BLaER1 (cell line): ENCODE measurements around the gene POU2F3.

Experiments used
- H3K27ac ChIP-seq: shearing (Covaris generic); formaldehyde crosslinking; 2 replicates; pipeline ENCODE4 v1.8.1; 2022
- H3K27me3 ChIP-seq: shearing (Covaris generic); formaldehyde crosslinking; 2 replicates; pipeline ENCODE4 v1.8.1; 2022
- H3K36me3 ChIP-seq: shearing (Covaris generic); formaldehyde crosslinking; 2 replicates; pipeline ENCODE4 v1.8.1; 2022
- H3K4me1 ChIP-seq: shearing (Covaris generic); formaldehyde crosslinking; 2 replicates; pipeline ENCODE4 v1.8.1; 2022
- H3K4me2 ChIP-seq: shearing (Covaris generic); formaldehyde crosslinking; 2 replicates; pipeline ENCODE4 v1.8.1; 2022
- H3K4me3 ChIP-seq: shearing (Covaris generic); formaldehyde crosslinking; 2 replicates; pipeline ENCODE4 v1.8.1; 2022
- H3K9ac ChIP-seq: shearing (Covaris generic); formaldehyde crosslinking; 2 replicates; pipeline ENCODE4 v1.8.1; 2022
- H3K9me3 ChIP-seq: shearing (Covaris generic); formaldehyde crosslinking; 2 replicates; pipeline ENCODE4 v1.8.1; 2022
- H4K20me1 ChIP-seq: shearing (Covaris generic); formaldehyde crosslinking; 2 replicates; pipeline ENCODE4 v1.8.1; 2022
- Cebpa-rat ChIP-seq: shearing (Covaris generic); IDR thresholded peaks from 2 replicates; pipeline ENCODE4 v1.8.1; 2022

POU2F3 gene

GRCh38 chr11:120335556-120335907, 95.6 kb downstream of the POU2F3 start:
- peaks cover 41% of the 10 kb centered on the region for H3K27me3 ChIP-seq
- H3K4me2 ChIP-seq, result peak overlapping the region; percentile 86
- no peaks in the 10 kb centered on the region for H3K9me3 ChIP-seq
- peaks cover 35% of the 10 kb centered on the region for H3K4me1 ChIP-seq
- H4K20me1 ChIP-seq, result peaks cover 81% of the 10 kb centered on the region
- H3K4me3 ChIP-seq, result peak overlapping the region; percentile 90
- peaks cover 27% of the 10 kb centered on the region for H3K36me3 ChIP-seq
- no peak for TF ChIP-seq Cebpa-rat
- H3K9ac ChIP-seq, result peak overlapping the region; percentile 87
- H3K27ac ChIP-seq, result peak overlapping the region; percentile 86

GRCh38 chr11:120335908-120336640, 96.1 kb downstream of the POU2F3 start, which contains the start of gene ARHGEF12:
ARHGEF12 (plus strand) TSS chr11:120336413; CDS start chr11:120337244, 831 bp downstream.
- Histone ChIP-seq H3K4me1 (peaks cover 34% of the 10 kb centered on the region), H4K20me1 (peaks cover 81% of the 10 kb centered on the region), H3K4me2 (peak within 1 kb of the TSS; percentile 86), H3K27ac (peak within 1 kb of the TSS; percentile 86), H3K36me3 (peaks cover 21% of the 10 kb centered on the region), H3K4me3 (peak within 1 kb of the TSS; percentile 90), H3K9ac (peak within 1 kb of the TSS; percentile 87), H3K27me3 (peaks cover 46% of the 10 kb centered on the region), H3K9me3 (no peaks in the 10 kb centered on the region)
- TF ChIP-seq Cebpa-rat, result no peak

DNA sequence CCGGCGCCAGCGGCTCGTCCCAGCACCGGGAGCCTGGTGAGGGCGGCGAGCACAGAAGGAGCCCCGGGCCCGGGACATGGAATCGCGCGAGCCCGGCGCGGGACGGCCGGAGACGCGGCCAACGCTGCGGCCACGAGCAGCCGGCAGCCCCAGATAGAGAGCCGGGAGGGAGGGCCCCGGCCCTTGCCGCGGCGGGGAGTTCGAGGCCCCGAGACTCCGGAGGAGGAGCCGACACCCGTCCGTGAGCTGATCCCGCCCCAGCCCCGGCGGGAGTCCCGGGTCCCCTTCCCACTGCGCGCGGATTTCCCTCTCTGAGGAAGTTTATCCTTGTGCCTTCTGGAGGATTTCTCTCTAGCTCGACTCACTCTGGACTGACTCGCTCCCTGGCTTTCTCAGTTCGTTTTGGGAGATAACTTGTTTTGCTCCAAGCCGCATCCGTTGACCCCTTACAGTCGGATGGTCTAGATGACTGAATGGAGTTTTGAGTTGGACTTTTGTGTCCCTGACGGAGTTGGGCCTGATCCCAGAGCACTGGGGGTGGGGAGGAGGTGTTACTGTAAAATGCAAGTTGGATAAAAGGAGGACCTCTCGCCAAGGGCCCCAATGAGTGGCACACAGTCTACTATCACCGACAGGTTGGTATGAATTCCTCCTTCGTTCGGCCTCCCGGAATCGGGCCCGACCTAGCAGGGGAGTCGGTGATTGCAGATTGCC, 96.9 kb downstream of the POU2F3 start:
- Histone ChIP-seq H3K4me3 (peak overlapping the region; percentile 90), H3K4me2 (peak overlapping the region; percentile 86), H3K27ac (peak overlapping the region; percentile 86), H3K9ac (peak overlapping the region; percentile 87), H4K20me1 (peaks cover 81% of the 10 kb centered on the region), H3K27me3 (peaks cover 54% of the 10 kb centered on the region), H3K36me3 (peaks cover 14% of the 10 kb centered on the region; the same call in 1 of the 2 replicates), H3K9me3 (peaks cover under 1% of the 10 kb centered on the region; the same call in 1 of the 2 replicates), H3K4me1 (peaks cover 34% of the 10 kb centered on the region)
- no peak for TF ChIP-seq Cebpa-rat

- H3K9ac ChIP-seq, result peak overlapping the region; percentile 87
- H3K27ac ChIP-seq, result no peak overlapping the region
- H3K36me3 ChIP-seq, result 0 out of 2 replicates have a peak, but pooled peaks cover 7% of the 10 kb centered on the region
- H3K27me3 ChIP-seq, result peaks cover 61% of the 10 kb centered on the region
- H3K4me1 ChIP-seq, result peaks cover 34% of the 10 kb centered on the region
- peaks cover 81% of the 10 kb centered on the region for H4K20me1 ChIP-seq
- H3K4me2 ChIP-seq, result peak overlapping the region; percentile 86
- H3K4me3 ChIP-seq, result peak overlapping the region; percentile 90
- TF ChIP-seq Cebpa-rat, result no peak
- H3K9me3 ChIP-seq, result peaks cover 8% of the 10 kb centered on the region
Observed at GRCh38 chr11:120337355-120338106, 97.6 kb downstream of the POU2F3 start.

GRCh38 chr11:120338107-120338933, 98.4 kb downstream of the POU2F3 start:
- H3K4me1 ChIP-seq, result peaks cover 34% of the 10 kb centered on the region
- peaks cover 68% of the 10 kb centered on the region for H3K27me3 ChIP-seq
- H3K4me3 ChIP-seq, result peak overlapping the region; percentile 90; the same call in 1 of the 2 replicates
- H3K27ac ChIP-seq, result no peak overlapping the region
- peaks cover 81% of the 10 kb centered on the region for H4K20me1 ChIP-seq
- H3K9me3 ChIP-seq, result peaks cover 12% of the 10 kb centered on the region
- TF ChIP-seq Cebpa-rat, result no peak
- H3K9ac ChIP-seq, result no peak overlapping the region
- H3K36me3 ChIP-seq, result no peaks in the 10 kb centered on the region
- H3K4me2 ChIP-seq, result peak overlapping the region; percentile 86

GRCh38 chr11:120339394-120339890, 99.5 kb downstream of the POU2F3 start:
- Histone ChIP-seq H3K4me2 (no peak overlapping the region), H3K27ac (no peak overlapping the region), H3K4me3 (no peak overlapping the region), H3K9me3 (peaks cover 12% of the 10 kb centered on the region), H4K20me1 (peaks cover 81% of the 10 kb centered on the region), H3K4me1 (peaks cover 44% of the 10 kb centered on the region), H3K9ac (no peak overlapping the region), H3K36me3 (no peaks in the 10 kb centered on the region), H3K27me3 (peaks cover 75% of the 10 kb centered on the region)
- TF ChIP-seq Cebpa-rat, result no peak

- TF ChIP-seq Cebpa-rat, result no peak
- Histone ChIP-seq H3K4me3 (no peak overlapping the region), H3K27me3 (peaks cover 83% of the 10 kb centered on the region), H4K20me1 (peaks cover 92% of the 10 kb centered on the region), H3K9ac (no peak overlapping the region), H3K4me1 (peaks cover 48% of the 10 kb centered on the region), H3K36me3 (no peaks in the 10 kb centered on the region), H3K9me3 (peaks cover 12% of the 10 kb centered on the region), H3K4me2 (no peak overlapping the region), H3K27ac (no peak overlapping the region)
Observed at GRCh38 chr11:120340529-120340928, 100.6 kb downstream of the POU2F3 start.

DNA sequence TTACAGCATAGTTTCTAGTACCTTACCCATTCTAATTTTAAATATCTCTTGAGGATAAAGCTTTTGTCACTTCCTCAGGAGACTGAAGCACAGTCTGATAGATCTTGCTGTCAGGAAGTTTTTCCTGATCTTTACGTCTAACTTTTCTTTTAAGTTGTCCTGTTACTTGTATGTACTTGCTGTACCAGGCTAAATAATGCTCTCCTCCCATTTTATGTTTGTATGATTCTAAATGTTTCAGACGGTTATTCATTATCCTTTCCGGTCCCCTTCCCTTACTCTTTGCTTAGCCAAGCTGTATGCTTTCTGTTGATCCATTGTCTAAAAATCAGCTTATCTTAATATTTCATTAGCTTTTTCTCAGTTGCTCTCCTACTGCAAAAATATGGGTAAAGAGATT, 102.3 kb downstream of the POU2F3 start:
- H3K4me1 ChIP-seq, result peaks cover 48% of the 10 kb centered on the region
- no peak overlapping the region for H3K4me2 ChIP-seq
- no peak overlapping the region for H3K4me3 ChIP-seq
- peaks cover 100% of the 10 kb centered on the region for H4K20me1 ChIP-seq
- H3K27ac ChIP-seq, result no peak overlapping the region
- no peak overlapping the region for H3K9ac ChIP-seq
- TF ChIP-seq Cebpa-rat, result no peak
- no peaks in the 10 kb centered on the region for H3K36me3 ChIP-seq
- H3K9me3 ChIP-seq, result peaks cover 12% of the 10 kb centered on the region
- H3K27me3 ChIP-seq, result peaks cover 87% of the 10 kb centered on the region

GRCh38 chr11:120342678-120343077, 102.7 kb downstream of the POU2F3 start:
- no peak for TF ChIP-seq Cebpa-rat
- H3K27me3 ChIP-seq, result peaks cover 82% of the 10 kb centered on the region
- H3K36me3 ChIP-seq, result no peaks in the 10 kb centered on the region
- H3K4me1 ChIP-seq, result peaks cover 44% of the 10 kb centered on the region
- H3K4me3 ChIP-seq, result no peak overlapping the region
- H3K9ac ChIP-seq, result no peak overlapping the region
- H4K20me1 ChIP-seq, result peaks cover 100% of the 10 kb centered on the region
- H3K27ac ChIP-seq, result no peak overlapping the region
- peaks cover 12% of the 10 kb centered on the region for H3K9me3 ChIP-seq
- no peak overlapping the region for H3K4me2 ChIP-seq
